GM21381 (cell line): ENCODE measurements around the gene ERMAP.
"Not testable (repeated sequence)": the region's sequence is repeated elsewhere in the genome, so short reads cannot be mapped to it uniquely, and the experiment has no call there.

Experiments used
- ATAC-seq: cut with Tn5 transposase; IDR thresholded peaks from one replicate; pipeline ENCODE4 v1.9.1; 2021; ENCODE audit warnings: mild to moderate bottlenecking, moderate library complexity; ENCODE audit not compliant: unreplicated experiment

ERMAP gene

DNA sequence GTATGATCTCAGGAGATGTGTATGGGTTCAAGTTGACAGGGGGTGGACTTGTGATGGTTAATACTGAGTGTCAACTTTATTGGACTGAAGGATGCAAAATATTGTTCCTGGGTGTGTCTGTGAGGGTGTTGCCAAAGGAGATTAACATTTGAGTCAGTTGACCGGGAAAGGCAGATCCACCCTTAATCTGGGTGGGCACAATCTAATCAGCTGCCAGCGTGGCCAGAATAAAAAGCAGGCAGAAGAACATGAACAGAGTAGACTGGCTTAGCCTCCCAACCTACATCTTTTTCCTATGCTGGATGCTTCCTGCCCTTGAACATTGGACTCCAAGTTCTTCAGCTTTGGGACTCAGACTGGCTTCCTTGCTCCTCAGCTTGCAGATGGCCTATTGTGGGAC lies 52.8 kb downstream of the ERMAP start:
- ATAC-seq = not testable (repeated sequence)

- not testable (repeated sequence) for ATAC-seq
Observed at GRCh38 chr1:42873108-42873507, 56.2 kb downstream of the ERMAP start.

GRCh38 chr1:42873670-42874069 lies 56.7 kb downstream of the ERMAP start:
- ATAC-seq = no peak

DNA sequence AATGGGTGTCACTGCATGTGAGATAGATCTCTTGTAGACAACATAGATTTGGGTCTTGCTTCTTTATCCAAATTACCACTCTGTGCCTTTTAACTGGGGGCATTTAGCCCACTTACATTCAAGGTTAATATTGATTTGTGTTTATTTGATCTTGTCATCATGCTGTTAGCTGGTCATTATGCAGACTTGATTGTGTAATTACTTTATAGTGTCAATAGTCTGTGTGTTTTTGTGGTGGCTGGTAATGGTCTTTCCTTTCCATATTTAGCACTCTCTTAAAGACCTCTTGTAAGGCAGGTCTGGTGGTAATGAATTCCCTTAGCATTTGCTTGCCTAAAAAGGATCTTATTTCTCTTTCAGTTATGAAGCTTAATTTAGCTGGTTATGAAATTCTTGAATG lies 59.1 kb downstream of the ERMAP start:
- no peak for ATAC-seq

GRCh38 chr1:42877380-42877779 lies 60.5 kb downstream of the ERMAP start:
- no peak for ATAC-seq

- ATAC-seq = no peak
Observed at GRCh38 chr1:42880384-42880783, 63.5 kb downstream of the ERMAP start.

DNA sequence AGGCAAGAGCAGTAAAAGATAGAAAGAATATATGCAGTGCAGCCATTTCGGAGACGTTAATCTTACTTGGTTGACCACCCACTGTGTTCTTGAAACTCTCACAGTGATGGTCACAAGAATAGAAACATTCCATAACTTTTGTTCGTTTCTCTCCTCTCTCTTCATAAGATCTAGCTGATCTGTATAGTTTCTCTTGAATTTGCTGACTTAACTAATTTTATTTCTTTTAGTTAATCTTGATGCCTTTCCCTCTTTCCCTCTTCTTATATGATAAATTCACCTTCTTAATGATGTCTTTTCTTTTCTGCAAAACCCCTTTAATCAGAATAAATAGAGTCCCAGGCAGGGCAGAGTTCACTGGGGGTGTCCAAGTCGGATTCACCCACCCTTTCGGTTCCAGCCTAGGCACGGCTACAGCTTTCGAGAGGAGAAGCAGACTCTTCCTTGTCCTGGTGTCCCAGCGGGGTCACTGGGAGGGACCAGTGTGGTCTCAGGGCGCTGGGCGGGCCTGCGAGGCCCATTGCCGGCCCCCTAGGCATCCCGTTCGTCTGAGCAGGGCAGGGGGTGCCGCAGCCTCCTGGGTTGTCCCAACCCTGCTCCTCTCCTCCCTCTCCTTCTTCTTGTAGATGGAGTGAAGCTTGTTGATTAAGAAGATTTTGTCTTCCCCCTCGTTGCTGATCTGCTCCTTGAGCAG lies 69.3 kb downstream of the ERMAP start:
- ATAC-seq = no peak

DNA sequence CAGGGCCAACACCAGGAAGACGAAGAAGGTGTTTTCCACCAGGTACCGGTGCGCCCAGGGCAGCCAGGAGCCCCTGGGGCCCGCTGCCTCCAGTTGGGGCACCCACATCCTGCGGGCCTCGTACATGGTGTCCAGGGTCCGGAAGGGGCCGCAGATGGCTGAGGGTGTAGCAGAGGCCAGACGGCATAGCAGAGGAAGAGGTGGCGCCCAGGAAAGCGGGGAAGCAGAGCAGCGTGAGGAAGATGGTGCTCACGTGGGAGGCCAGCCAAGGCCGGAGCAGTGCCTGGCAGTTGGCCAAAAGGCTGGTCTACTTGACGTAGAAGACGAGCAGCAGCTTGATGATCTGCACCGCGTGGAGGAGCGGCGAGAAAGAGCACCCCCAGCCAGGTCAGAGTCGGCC lies 69.9 kb downstream of the ERMAP start:
- ATAC-seq = no peak

DNA sequence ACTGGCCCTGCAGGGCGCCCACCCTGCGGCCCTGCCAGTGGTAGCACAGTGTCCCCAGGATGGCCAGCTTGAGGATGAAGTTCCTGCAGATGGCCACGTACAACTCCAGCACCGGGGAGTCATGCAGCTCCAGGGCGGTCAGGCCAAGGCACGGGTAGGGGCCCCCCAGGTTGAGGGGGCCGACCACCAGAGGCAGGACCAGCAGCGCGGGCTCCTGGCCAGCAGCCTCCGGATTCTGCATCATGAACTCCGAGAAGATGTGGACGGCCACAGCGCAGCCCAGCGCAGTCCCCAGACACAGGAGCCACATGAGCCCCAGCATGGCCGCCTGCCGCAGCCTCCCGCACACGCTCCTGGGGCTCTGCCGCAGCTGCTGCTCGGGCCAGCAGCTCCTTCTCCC lies 70.4 kb downstream of the ERMAP start:
- ATAC-seq = no peak

GRCh38 chr1:42888013-42888633 lies 71.2 kb downstream of the ERMAP start:
- ATAC-seq = no peak

GRCh38 chr1:42889264-42889663 lies 72.3 kb downstream of the ERMAP start:
- ATAC-seq = no peak

GRCh38 chr1:42891465-42892138 lies 74.7 kb downstream of the ERMAP start:
- ATAC-seq = no peak
